ENCODE data around the gene ZNF124. TPM values are rescaled to one million over a fixed set of nuclear protein-coding genes. Genes with fewer than 3 reads are reported as not detected.

Gene ZNF124
- total RNA-seq, 1 experiment from 2014 or later, result 33.8 TPM

DNA sequence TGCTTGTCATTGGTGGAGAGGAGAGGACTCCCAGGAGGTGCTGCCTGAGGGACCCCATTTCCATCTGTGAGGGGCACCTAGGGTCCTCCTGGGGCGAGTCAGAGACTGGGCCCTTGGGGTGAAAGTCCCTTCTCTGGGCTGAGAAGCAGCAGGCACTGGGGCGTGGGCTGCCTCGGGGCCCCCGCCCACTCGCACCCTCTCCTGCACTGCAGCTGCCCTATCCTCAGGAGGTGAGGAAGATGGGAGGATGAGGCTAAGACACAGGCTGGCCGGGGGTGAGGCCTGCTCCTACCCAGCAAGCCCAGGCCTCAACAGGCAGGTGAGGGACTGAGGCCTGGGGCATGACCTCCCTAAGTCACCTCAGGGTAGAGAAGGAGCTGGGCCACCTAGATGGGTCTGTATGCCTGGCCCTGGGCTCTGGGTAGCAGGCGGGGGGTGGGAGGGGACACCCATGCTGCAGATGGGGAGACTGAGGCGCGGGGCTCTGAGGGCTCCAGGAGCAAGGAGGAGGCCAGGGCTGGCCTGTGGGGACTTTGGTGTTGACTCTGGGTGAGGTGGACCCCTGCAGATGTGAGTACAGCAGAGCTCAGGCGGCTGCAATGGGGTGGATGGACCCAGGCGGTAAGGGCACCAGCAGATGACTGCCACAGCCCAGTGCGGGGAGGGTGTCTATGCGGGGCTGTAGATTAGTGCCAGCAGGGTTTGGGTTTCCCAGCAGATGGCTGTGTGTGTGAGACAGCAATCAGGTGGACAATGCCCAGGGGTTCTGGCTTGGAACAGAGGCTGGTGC lies 57.3 kb downstream of the ZNF124 start:
- TF ChIP-seq HMGA2 (CRISPR knock-in tag; IDR thresholded peaks at IDR 0.05), result no peak
- TF ChIP-seq ZNF263 (CRISPR knock-in tag; IDR thresholded peaks at IDR 0.05; ENCODE audit: low read depth), result no peak
- TF ChIP-seq, protein P1, sequence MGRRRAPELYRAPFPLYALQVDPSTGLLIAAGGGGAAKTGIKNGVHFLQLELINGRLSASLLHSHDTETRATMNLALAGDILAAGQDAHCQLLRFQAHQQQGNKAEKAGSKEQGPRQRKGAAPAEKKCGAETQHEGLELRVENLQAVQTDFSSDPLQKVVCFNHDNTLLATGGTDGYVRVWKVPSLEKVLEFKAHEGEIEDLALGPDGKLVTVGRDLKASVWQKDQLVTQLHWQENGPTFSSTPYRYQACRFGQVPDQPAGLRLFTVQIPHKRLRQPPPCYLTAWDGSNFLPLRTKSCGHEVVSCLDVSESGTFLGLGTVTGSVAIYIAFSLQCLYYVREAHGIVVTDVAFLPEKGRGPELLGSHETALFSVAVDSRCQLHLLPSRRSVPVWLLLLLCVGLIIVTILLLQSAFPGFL (CRISPR knock-in tag; IDR thresholded peaks at IDR 0.05; ENCODE audit: borderline replicate concordance), result no peak
- TF ChIP-seq GRHL2 (CRISPR knock-in tag; IDR thresholded peaks at IDR 0.05; ENCODE audit: insufficient replicate concordance, severe bottlenecking), result no peak
- TF ChIP-seq, protein P2, sequence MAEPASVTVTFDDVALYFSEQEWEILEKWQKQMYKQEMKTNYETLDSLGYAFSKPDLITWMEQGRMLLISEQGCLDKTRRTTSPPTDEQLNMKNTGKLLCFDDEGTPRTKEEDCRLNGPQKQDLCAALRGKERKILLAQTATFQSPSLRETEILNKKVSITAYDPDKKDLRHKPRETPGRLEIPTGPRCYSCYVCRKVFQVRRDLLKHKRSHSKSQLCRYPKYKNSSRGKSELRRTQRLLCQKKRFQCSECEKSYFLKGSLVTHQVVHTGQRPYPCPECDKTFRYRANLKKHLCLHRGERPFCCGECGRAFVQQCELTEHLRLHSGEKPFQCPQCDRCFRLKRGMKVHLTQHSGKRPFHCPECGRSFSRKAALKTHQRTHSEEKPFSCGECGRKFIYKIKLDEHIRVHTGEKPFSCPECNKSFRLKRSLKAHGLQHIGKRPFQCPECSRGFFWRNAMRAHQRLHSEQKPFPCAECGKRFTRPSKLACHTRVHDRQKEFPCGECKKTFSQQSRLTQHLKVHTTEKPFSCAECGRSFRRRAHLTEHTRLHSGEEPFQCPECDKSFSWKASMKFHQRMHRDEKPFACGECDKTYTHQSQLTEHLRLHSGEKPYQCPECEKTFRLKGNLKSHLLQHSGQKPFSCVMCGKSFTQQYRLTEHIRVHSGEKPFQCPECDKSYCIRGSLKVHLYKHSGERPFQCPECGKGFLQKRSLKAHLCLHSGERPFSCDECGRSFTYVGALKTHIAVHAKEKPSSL (CRISPR knock-in tag; conservative IDR thresholded peaks at IDR 0.05), result no peak
- TF ChIP-seq, protein P3, sequence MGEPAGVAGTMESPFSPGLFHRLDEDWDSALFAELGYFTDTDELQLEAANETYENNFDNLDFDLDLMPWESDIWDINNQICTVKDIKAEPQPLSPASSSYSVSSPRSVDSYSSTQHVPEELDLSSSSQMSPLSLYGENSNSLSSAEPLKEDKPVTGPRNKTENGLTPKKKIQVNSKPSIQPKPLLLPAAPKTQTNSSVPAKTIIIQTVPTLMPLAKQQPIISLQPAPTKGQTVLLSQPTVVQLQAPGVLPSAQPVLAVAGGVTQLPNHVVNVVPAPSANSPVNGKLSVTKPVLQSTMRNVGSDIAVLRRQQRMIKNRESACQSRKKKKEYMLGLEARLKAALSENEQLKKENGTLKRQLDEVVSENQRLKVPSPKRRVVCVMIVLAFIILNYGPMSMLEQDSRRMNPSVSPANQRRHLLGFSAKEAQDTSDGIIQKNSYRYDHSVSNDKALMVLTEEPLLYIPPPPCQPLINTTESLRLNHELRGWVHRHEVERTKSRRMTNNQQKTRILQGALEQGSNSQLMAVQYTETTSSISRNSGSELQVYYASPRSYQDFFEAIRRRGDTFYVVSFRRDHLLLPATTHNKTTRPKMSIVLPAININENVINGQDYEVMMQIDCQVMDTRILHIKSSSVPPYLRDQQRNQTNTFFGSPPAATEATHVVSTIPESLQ (CRISPR knock-in tag; IDR thresholded peaks at IDR 0.05), result no peak
- TF ChIP-seq, protein P4, sequence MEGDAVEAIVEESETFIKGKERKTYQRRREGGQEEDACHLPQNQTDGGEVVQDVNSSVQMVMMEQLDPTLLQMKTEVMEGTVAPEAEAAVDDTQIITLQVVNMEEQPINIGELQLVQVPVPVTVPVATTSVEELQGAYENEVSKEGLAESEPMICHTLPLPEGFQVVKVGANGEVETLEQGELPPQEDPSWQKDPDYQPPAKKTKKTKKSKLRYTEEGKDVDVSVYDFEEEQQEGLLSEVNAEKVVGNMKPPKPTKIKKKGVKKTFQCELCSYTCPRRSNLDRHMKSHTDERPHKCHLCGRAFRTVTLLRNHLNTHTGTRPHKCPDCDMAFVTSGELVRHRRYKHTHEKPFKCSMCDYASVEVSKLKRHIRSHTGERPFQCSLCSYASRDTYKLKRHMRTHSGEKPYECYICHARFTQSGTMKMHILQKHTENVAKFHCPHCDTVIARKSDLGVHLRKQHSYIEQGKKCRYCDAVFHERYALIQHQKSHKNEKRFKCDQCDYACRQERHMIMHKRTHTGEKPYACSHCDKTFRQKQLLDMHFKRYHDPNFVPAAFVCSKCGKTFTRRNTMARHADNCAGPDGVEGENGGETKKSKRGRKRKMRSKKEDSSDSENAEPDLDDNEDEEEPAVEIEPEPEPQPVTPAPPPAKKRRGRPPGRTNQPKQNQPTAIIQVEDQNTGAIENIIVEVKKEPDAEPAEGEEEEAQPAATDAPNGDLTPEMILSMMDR (IDR thresholded peaks at IDR 0.05), result no peak
- TF ChIP-seq, protein P5, sequence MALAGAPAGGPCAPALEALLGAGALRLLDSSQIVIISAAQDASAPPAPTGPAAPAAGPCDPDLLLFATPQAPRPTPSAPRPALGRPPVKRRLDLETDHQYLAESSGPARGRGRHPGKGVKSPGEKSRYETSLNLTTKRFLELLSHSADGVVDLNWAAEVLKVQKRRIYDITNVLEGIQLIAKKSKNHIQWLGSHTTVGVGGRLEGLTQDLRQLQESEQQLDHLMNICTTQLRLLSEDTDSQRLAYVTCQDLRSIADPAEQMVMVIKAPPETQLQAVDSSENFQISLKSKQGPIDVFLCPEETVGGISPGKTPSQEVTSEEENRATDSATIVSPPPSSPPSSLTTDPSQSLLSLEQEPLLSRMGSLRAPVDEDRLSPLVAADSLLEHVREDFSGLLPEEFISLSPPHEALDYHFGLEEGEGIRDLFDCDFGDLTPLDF (CRISPR knock-in tag; IDR thresholded peaks at IDR 0.05), result no peak
- no peak for TF ChIP-seq NFATC4 (CRISPR knock-in tag; IDR thresholded peaks at IDR 0.05)
- TF ChIP-seq ZNF219 (CRISPR knock-in tag; IDR thresholded peaks at IDR 0.05; ENCODE audit: borderline replicate concordance), result no peak
- TF ChIP-seq, protein P6, sequence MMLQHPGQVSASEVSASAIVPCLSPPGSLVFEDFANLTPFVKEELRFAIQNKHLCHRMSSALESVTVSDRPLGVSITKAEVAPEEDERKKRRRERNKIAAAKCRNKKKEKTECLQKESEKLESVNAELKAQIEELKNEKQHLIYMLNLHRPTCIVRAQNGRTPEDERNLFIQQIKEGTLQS (CRISPR knock-in tag; conservative IDR thresholded peaks at IDR 0.05), result no peak
- TF ChIP-seq ZNF232 (CRISPR knock-in tag; IDR thresholded peaks at IDR 0.05), result no peak
- TF ChIP-seq, protein P7, sequence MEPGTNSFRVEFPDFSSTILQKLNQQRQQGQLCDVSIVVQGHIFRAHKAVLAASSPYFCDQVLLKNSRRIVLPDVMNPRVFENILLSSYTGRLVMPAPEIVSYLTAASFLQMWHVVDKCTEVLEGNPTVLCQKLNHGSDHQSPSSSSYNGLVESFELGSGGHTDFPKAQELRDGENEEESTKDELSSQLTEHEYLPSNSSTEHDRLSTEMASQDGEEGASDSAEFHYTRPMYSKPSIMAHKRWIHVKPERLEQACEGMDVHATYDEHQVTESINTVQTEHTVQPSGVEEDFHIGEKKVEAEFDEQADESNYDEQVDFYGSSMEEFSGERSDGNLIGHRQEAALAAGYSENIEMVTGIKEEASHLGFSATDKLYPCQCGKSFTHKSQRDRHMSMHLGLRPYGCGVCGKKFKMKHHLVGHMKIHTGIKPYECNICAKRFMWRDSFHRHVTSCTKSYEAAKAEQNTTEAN (CRISPR knock-in tag; IDR thresholded peaks at IDR 0.05), result no peak
- ChIA-PET POLR2A (no interaction called here), CTCF (no interaction called here)
- H3K4me1 Mint-ChIP-seq, result peaks cover 12% of the 10 kb centered on the region
- H3K4me3 Mint-ChIP-seq, result no peak overlapping the region
- DNase-seq (ENCODE audit: low spot score) (no peak), ATAC-seq (no peak)
- no peak overlapping the region for H3K27ac Mint-ChIP-seq
- no peaks in the 10 kb centered on the region for H3K36me3 Mint-ChIP-seq
- H3K27me3 Mint-ChIP-seq (ENCODE audit: low read depth), result peaks cover 35% of the 10 kb centered on the region
- H3K9me3 Mint-ChIP-seq, result no peaks in the 10 kb centered on the region

All from WTC11 (cell line).